HG03175 (cell line): ENCODE measurements around the gene SLC51B.
"Not testable (repeated sequence)": the region's sequence is repeated elsewhere in the genome, so short reads cannot be mapped to it uniquely, and the experiment has no call there.

Experiments
- ATAC-seq: cut with Tn5 transposase; IDR thresholded peaks from one replicate; pipeline ENCODE4 v1.9.1; 2021; ENCODE audit warnings: mild to moderate bottlenecking, moderate library complexity; ENCODE audit not compliant: unreplicated experiment

Gene SLC51B

DNA sequence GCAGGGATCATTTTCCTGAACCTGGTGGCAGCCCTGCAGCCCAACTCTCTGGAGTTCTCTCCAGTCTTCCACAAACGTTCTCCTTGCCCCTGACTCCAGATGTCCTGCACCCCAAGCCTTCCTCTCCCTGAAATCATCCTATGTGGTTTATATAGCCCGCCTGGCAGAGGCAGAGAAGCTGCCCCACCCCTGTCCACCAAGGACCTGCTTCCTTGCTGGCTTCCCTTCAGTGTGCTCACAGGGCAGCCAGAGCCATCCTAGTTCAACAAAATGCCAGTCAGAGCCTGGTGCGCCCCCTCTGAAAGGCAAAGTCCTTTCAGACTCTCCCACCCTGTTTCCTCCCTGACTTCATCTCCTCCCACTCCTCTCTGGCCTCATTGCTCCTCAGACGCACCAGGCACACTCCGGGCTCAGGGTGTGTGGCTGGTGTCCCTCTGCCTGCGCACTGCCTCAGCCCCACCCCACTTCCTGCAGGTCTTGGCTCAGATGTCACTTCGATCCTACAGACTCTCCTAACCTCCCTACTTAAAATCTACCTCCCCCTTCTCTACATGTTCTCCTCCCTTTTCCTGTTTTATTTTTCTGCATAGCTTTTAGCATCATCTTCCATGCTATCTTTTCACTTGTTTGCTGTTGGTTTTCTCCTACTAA lies 37.2 kb downstream of the SLC51B start:
- ATAC-seq: no peak

DNA sequence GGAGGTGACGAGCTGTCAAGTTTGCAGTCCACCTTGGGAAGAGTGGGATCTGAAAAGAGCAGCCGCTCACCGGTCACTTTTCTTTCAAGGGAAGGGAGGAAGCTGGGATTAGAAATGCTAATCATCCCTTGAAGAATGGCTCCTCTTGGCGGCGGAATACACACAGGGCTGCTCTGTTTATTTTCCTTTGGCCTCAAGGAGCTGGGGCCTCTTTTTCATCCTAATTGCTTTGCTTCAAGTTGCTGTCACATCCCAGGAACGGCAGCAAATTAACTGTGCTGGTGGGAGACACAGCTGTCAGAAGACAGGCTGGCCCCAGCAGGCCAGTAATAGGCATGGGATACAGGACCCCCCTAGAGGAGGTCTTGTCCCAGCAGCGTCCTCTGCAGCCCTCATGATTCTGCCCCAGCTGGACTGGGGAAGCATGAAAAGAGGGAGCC lies 38.1 kb downstream of the SLC51B start:
- no peak for ATAC-seq

DNA sequence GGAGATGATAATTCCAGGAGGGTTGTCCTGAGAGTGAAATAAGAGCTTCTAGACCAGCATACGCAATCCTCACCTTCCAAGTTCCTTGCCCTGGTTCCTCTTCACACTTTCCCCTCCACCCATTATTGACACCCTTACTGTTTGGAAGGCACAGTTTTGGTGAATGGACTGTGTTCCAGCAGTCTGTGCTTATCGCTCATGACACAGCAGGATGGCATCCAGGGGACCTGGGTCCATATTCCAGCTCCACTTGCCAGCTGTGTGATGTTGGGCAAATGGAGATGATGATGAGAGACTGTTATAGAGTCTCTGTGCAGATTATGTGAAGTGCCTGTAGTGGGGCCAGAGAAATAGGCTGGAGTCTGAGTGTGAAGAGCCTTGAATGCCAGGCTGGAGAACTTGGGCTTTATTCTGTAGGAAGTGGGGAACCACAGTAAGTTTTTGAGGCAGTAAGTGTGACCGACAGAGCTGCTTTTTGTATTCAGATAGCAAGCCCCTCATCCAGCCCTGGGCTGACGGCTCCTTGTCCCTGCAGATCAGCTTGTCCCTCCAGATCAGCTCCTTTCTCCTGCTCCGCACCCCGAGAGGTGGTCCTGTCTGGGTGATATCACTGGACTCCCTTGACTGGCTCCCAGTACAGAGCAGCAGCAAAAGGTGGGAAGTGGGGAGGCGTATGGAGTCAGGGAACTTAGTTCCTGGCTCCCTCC lies 39.5 kb downstream of the SLC51B start:
- ATAC-seq: no peak

DNA sequence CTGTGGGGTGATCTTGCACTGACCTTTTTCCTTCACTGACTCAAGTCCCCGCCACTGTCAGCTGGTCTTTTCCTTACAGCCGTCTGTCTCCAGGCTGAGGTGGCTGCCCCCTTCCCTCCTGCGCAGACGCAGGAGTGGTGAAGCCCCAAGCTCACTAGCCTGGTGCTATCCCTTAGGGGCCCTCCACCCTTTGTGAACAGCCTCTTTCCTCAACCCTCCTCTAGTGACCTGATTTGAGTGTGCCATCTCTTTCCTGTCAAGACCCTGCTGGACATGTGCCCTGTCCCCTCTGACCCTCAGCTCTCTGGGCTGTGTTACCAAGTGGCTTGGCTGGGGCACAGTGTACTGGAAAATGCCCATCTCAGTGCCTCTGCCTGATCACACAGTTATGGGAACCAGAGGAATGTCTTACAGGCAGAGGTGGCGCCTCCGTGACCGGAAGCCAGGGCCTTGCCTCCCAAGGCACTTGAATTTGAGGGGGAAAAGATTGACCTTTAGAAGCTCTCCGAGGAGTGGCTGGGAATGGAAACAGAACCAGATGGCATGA lies 40.1 kb downstream of the SLC51B start:
- no peak for ATAC-seq

DNA sequence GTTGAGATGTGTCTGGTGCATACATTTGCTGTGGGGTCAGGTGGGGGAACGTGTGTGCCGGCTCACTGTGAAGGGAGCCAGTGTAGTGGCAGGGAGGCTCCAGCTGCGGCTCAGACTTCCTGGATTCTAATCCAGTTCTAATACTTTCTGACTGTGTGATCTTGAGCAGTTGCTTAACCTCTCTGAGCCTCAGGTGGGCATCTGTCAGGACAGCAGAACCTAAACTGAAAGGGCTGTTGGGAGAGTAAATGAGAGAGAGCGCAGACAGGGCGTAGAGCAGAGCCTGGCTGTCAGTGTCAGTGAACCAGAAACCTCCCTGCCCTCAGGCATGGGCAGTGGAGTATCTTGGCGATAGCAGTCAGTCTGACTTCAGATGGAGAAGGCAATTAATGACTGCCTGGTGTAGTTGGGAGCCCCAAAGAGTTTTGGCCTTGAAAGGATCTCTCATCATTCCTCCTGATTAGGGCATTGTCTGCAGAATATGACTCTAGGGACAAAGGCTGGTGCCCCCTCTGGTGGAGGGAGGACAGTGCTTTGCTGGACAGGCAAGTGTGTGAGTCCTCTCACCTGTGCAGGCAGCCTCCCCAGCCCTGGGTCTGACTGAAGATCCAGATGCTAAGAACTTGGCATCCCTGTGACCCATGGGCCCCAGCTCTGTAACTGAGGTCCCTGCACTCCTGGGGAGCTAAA lies 40.9 kb downstream of the SLC51B start:
- ATAC-seq: no peak

DNA sequence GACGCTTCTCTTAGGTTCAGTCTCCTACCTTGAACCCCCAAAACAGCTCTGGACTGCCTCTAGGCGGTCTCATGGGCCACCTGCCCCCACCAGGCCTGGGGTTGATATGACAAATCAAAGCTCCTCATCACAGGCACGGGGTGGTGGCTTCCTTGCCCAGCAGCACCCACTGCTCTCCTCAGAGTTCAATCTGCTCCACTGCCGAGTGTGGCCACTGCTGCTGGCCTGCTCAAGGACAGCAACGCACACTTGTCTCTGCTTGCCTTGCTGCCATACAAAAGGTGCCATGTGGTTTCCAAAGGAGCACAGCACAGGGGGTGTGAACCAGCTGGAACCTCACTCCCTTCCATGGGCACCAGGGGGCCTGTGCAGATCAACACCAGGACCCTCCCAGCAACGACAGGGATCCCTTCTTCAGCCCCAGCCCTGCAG lies 41.5 kb downstream of the SLC51B start:
- ATAC-seq: no peak

DNA sequence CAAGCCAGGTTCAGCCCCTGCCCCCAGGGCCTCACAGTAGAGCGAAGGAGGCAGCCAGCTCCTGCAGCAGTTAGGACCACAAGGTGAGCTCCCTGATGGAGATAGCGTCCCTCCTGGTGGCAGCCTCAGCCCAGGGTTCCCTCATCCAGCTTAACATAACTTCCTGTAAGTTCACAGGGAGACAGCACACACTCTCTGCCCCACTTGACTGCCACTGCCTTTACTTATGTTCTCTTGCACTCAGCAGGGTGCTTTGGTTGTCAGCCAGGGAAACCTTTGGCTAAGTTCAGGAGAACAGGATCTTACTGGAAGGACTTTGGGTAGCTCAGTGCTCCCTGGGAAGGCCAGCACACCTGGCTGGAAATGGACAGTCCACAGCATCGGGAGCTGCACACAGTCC lies 42.2 kb downstream of the SLC51B start:
- no peak for ATAC-seq

DNA sequence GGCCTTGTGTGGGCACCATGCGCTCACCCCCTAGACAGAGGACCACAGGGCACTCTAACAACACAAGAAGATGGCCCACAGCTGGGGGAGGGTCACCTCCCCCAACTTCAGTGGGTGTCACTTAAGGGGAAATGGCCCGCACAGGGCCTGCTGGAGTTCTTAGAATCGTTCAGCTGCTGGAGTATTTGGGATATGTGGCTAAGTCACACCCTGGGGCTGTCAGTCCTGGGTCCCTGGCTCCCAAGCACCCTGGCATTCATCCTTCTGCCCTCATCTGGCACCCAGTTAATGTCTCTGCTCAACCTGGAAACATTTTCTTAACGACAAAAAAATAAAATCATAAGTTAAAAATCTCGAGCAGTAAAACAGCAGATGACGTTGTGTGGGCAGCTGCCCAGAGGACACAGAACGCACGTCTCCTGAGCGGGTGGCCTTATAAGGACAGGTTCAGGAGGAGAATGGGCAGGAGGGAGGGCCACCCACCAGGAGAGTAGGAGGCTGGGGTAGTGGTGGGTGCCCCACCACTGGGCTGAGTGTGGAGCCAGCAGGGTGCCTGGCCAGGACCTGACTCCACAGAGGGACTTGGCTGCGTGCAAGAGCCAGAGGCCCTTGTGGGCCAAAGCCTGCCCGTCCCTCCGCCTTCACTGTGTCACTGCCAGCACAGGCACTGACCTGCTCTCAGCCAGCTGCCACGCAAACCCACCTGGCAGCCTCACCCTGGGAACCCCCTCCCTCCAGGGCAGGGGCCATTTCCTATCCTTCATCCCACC lies 42.9 kb downstream of the SLC51B start:
- no peak for ATAC-seq

DNA sequence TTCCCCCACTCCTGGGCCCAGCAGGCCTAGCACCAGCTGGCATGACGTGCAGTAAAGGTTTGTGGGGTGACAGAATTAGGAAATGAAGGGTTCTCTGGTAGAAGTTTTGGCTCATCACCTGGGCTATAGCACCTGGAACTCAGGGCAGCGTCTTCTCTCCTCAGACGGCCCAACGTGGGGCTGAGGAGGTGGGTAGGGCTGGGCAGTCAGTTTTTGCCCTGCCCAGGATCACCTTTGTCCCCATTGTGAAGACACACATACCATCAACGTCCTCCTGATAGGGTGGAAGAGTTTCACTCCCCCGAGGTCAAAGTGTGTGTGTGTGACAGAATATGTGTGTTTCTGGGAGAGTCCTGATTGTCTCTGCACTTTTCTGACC lies 43.4 kb downstream of the SLC51B start:
- ATAC-seq: no peak

DNA sequence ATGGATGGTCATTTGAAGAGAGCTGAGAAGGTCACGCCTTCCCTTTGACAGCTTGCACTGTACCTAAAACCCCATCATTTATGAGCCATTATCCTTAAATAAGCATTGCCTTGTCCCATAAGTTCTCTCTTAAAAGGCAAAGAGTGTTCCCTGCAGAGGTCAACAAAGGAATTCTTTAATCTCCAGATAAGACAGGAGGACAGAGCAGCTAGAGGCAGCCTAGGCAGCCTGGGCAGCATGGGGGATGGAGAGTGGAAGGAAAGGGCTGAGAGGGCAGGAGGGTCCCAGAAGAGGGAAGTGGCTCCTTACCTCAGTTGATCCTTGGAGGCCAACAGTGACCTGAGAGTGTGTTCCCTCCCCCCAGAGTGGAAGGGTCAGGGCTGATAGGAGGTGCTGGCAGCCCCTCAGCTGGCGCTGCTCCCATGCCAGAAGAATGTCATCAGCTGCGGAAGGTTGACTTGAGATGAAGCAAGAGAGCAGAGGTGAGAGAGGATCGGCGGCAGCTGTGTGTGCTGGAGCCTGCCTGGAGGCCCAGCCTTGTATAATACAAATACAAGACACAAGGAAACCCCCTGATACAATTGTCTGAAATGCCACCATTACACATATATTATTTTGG lies 44.1 kb downstream of the SLC51B start:
- ATAC-seq: no peak

DNA sequence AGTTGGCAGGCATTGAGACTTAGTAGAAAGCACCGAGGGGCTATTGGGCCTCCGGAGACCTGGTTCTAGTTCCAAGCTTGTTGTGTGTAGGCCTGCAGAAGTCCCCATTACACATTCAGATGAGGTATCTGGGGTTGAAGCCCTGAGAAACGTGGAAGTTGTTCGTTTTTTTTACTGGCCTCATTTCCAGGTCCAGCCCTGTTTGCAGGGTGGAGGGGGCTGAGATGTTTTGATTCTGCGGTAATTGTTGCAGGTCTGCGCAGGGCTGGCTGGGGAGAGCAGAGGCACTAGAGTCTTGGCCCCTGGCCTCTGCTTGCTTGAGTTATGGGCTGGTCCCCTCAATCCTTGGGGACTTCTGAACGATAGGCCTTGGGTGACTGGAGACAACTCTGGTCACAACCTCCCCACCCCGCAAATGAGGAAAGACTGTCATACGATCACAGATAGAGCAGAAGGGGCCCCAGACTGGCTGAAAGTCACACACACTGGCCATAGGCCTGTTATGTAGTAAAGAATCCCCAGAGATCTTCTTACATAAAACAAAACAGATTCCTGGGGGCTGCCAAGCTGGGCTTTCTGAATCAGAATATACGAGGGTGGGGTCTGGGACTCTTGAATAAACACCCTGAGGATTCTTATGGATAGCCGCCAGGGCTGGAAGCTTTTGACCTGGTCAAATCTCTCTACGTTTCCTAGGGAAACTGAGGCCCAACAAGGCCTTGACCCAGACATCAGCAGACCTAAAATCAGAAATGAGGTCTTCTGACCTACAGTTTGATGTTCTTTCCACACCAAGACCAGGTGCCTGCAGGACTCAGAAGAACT lies 47.0 kb downstream of the SLC51B start:
- no peak for ATAC-seq

DNA sequence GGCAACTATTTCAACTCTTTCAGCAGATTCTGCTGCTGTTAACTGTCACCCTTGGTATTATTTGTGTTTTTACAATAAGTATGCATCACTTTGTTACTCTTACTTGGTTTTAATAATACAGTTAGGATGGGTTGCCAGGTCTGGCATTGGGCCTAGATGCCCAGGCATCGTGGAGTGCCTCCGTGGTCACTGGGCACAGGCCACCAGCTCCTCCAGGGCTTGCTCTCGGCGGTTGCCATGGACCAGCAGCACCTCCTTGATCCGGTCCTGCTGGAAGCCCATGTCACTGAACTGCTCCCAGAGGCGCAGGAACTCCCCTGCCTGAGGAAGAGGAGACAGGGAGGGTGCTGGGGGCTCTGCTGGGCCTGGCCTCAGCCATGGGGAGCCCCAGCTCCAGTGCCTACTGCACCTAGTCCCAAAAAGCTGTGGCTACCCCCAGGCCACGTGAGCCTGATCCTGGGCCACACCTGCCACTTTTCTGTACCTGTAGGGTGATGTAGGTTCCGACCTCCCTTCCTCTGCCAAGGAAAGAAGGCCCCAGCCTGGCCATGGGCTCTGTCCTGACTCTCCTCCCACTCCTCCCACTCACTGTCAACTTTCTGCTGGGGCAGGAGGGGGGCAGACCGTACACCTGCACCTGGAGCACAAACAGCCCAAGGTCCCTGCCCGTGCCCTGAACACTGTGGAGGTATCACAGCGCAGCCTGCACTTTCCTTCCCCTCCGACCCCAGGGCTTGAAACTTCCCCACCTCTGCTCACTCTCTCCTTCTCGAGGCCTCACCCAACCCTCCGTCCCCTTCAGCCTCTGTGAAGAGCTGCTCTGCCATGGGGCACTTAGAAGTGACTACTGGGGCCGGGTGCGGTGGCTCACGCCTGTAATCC lies 48.0 kb downstream of the SLC51B start:
- no peak for ATAC-seq

DNA sequence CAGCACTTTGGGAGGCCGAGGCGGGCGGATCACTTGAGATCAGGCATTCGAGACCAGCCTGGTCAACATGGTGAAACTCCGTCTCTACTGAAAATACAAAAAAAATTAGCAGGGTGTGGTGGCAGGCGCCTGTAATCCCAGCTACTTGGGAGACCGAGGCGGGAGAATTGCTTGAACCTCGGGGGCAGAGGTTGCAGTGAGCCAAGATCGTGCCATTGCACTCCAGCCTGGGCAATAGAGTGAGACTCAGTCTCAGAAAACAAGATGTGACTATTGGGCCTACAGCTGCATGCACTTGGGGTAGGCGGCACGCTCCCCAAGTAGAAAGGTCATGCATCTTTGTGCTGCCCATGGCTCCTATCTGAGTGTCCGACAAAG lies 48.6 kb downstream of the SLC51B start:
- ATAC-seq: not testable (repeated sequence)

DNA sequence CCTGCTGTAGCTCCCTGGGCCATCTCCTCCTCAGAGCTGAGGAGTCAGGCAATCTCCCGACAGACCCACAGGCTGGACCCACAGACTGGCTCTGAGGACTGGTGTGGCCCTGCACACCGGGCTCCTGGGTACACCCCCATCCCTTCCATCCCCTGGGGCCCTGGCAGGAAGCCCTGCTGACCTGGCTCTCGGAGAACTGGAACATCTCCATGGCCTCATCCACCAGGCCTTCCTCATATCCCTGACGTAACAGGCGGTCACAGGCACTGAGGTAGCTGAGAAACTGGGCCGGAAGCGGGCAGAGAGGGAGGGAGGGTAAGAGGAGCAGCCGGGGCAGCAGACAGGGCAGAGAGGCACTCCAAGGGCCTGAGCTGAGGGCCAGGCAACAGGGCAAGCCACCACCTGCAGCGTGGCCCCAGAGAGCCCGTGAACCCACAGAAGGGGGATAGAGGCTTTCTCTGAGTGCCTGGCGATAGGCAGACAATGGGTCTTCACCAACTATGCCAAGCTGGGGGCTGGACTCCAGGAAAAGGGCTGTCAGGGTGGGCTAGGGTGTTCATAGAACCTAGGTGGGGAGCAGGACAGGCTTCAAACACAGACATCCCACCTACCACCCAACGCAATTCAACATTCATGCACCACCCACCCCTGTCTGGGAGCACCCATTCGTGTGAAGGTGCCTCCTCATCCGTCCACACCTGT lies 49.3 kb downstream of the SLC51B start:
- ATAC-seq: no peak

DNA sequence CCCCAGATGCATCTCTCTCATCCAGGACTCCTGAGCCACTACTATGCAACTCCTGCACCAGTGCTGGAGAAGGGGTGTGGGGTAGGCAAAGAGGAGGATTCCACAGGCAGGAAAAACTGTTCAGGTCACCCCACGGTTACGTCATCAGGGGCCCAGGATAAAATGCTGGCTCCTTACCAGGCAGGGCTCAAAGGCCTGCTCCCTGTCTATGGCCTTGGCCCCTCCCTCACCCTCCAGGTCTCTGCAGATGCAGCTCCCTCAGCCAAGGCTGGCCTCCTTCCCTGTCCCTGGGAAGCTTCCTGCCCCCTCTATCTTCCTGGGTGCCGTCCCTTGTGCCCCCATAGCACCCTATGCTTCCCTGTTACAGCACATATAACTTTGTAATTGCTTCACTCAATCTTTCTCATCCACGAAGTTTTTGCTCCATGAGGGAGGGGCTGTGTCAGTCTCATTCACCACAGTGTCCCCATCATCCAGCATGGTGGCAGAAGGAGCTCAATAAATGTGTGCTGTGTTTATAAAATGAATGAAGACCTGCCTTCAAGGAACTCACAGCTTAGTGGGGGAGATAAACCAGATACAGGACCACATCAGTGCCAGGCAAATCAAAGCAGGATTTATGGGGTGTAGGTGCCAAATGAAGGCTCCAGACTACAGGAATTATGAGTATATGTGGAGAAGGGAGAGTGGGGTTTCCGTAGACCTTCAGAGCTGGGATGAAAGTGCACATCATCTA lies 50.0 kb downstream of the SLC51B start:
- ATAC-seq: no peak

DNA sequence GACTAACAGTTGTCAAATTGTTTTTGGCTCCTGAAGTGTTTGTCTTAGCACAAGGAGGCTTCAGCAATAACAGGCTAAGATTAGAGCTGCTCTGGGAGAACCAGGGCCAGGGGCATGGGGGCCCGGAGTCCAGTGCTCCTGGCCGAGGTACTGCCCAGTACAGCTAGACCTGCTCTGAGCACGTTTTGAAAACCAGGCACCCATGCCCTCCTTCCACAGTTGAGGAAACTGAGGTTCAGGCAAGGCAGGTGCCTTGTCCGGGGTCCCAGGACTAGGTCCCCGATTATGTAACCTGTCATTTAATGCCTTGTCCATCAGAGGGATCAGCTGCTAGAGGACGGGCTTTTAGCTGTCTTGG lies 50.5 kb downstream of the SLC51B start:
- no peak for ATAC-seq

DNA sequence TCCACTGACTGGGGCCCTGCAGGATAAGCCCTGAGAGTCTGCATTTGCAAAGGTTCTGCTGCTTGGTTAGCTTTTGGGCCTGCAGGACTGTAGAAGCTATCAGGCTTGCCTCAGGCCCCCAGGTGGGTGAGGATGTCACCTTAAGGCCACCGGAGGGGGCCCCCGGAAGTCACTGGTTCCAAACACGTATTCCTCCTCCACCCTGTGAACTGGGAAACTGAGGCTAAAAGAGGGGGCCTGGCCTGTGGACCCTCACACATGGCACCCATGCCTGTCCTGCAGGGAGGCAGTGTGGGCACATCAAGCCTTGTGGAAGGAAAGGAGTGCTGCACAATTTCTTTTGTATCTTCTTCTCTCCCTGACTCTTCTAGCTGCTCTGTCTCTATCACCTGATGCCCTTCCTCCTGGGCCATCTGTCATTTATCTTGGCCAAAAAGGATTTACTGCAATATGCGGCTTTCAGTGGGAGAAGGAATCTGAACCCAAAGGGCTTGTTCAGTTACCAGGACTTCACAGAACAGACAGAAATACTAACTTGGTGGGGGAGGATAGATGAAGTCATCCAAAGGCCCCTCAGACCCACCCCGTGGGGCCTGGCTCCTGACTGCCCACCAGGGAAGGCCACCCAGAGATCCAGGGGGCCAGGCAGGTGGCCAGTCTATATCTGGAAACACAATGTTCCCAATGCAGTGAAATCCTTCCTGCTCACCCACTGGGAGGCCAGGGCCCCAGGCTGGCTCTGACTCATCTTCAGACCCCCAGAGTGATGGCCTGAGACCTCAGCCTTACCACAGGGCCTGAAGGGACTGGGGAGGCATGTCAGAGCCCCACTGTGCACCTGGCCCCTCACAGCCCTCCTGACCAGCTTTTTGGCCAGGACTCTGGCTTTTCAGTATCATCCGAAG lies 51.5 kb downstream of the SLC51B start:
- no peak for ATAC-seq
